GM18951 (cell line): ENCODE results near the gene MICAL3.

Experiments
- POLR2A ChIP-seq: IDR thresholded peaks from 4 replicates; pipeline ENCODE4 v1.6.1; 2011; ENCODE audit warnings: mild to moderate bottlenecking; ENCODE audit not compliant: insufficient read length, insufficient read depth; ENCODE audit errors: extremely low read depth
- in situ Hi-C: fragments of 300-500 bp; cut with MboI; formaldehyde crosslinking; loops from one replicate; pipeline ENCODE4 v1.12.0; 2022; ENCODE audit warnings: low sequenced_read_pairs, mixed read lengths, inconsistent platforms; ENCODE audit not compliant: unreplicated experiment

Gene MICAL3

GRCh38 chr22:17741866-17742526, 282.4 kb downstream of the MICAL3 start:
- TF ChIP-seq POLR2A, result no peak

GRCh38 chr22:17739196-17739975, 285.0 kb downstream of the MICAL3 start:
- no peak for TF ChIP-seq POLR2A
- in situ Hi-C loops, result no loop called here

More at GRCh38 chr22:17741866-17742526, 282.4 kb downstream of the MICAL3 start:
- in situ Hi-C loops, result no loop called here

- in situ Hi-C loops, result no loop called here
- no peak for TF ChIP-seq POLR2A
Observed at GRCh38 chr22:17738386-17739128, 285.8 kb downstream of the MICAL3 start.
